Glomerular visceral epithelial cell (primary cell): ENCODE data around the gene DNER.

Experiments used
- DNase-seq: peaks from one replicate; pipeline ENCODE4 v3.0.0-alpha.2; 2016; ENCODE audit errors: extremely low spot score

Gene DNER

DNA sequence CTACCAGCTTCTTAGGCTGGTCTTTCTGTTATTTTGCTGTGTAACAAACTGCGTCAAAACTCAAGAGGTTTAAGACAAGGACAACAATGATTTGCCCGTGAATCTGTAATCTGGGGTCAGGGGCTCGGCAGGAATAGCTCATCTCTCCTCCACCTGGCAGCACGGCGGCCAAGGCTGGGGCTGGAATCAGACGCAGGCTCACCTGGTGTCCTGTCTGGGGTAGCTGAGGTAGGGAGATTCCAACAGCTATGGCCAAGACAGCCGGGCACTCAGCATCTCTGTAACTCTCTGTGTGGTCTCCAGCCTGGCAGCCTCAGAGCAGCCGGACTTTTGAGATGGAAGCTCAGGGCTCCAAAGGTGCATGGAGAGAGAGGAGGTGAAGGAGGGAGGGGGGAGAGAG is 42.3 kb downstream of the DNER start:
- DNase-seq = no peak

DNA sequence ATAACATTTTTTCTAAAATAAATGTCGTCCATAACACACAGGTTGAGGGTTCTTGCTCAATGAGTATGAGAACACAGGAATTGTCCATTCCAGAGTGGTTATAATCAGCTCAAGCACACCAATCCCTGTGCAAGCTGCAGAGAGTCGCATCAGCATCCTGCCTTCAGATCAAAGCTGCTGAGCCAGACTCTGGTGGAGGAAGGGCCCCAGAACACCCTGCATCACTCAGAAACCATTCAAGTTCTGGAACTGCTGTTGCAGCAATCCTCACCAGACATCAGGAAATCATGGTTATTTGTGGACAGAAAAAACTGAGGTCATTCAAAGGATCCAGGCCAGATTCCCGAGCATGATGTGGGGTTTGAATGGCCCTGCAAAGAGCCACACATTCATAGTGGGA is 44.5 kb downstream of the DNER start:
- DNase-seq = no peak

DNA sequence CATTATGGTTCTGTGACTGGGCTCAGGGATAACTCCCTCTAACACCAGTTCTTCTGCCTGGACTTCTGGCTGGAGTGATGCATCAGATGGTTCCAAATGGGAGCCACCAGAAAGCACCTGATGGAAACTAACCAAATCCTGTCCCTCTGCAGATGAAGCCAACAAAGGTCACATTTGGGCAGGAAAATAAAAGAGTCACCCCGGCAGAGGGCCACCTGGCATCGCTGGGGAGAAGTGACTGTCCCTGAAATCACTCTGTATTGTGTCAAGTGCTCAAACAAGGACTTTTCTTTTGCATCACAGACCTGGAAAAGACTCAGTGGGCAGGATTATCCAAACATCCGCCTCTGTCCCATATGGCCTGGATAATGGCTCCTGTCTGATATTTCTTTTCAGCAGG is 47.5 kb downstream of the DNER start:
- no peak for DNase-seq

DNA sequence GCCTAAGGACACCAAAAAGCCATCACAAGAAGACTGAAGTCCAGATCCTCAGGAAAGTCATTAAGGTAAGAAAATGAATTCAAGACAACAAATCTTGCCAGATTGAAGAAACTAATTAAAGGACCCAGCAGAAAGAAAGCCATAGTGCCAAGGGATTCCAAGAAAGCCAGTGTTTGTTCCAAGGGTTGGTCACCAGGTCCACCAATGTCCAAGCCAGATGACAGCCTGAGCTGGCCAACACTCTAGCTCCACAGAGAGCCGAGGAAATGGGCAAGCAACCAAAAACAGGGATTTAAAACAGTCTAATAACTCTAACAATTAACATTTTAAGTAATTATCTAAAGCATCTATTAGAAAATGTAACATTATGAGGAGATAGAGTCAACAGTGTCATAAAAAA is 49.2 kb downstream of the DNER start:
- no peak for DNase-seq

DNA sequence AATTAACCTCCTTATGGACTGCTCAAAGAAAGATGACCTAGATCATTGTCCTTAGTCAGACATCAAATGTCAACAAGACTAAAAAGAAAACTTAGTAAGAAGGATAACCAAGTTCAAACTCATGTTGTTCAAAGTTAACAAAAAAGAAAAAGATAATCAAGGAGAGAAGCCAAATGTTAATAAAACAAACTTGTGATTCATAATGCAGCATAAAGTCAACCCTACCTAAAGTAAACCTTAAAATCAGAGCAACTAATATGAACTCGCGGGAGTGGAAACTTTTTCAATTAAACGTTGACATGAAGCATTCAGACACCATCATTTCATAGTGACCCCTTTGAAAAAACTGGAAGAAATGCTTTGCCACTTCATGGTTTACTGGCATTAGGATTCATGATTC is 52.9 kb downstream of the DNER start:
- DNase-seq = no peak

DNA sequence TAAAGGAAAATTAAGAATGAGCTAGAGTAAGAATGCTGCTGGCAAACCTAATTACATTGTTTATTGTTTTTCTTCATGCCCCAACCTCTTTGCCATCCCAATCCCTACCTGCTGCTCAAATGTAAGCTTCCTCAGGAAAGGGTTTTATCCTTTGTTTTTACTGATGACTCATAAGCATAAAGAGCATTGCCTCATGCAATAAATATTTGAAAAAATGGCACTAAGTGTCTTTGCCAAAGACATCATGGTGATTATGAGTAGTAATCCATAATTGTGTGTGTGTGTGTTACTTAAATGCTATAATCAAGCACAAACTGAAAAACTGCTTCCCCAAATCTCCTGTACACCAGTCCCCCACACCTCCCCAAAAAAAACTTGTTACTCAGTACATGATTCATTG is 53.4 kb downstream of the DNER start:
- DNase-seq = no peak

DNA sequence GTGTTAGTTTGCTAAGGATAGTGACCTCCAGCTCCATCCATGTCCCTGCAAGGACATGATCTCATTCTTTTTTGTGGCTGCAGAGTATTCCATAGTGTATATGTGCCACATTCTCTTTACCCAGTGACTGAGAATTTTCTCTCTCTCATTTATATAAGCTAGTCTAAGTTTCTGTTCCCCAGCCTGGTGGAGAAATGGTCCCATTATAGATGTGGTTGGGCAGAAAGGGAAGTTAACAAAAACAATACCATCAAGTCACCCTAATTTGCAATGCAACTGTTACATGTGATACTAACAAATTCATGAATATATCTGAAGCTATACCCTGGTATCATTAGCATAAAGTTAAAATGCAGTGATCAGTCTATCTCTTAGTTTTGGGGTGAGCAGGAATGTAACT is 54.0 kb downstream of the DNER start:
- no peak for DNase-seq

DNA sequence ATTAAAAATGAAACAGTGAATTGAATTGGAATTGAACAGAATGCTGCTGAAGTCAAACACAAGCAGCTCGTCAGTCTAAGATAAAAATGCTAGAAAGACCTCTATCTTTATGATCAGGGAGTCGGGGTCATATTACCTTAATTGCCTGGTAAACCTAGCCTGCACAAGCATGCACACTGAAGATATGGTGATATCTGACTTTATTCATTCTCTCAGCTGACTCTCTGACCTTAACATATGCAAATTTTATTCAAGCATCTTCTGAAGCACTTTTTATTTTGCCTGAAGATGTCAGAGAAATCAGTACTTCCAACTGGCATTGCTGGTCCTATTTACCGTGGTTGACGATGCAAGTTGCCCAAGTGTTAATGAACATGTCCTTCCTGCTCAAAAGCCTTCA is 56.4 kb downstream of the DNER start:
- DNase-seq = no peak

DNA sequence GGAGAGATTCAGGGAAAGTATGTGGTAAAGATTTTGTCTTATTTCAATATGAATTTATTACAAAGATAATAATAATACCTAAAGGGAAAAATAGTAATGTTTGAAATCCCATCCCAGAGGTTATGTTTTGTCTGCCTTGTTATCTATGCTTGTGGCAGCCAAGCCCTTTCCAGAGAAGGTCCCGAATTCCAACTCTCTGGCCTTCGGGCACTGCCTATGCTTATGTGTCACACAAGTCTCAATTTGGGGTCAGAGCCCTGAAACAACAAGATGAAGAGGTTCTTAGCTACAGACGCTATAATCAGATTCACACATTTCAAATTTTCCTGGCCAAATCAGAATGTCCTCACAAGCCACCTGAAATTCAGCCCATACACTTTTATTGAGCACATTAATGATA is 59.9 kb downstream of the DNER start:
- DNase-seq = no peak

DNA sequence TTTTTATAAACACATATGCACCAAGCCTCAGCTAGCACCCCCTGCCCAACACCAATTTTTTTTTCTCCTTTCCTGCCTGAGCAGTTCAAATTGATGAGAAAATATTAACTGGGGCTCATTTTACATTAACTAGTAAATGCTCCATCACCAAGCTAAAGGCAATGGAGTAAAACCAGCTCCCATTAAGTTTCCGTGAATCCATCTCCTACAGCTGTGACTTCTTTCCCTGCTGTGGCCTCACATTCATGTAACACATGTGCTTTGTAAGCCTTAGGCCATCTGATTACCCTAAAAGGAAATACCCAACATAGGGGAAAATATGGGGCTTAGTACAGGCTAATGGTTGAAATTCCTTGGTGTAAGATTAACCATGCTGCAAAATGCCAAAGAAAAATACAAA is 60.8 kb downstream of the DNER start:
- DNase-seq = peak; percentile 11

DNA sequence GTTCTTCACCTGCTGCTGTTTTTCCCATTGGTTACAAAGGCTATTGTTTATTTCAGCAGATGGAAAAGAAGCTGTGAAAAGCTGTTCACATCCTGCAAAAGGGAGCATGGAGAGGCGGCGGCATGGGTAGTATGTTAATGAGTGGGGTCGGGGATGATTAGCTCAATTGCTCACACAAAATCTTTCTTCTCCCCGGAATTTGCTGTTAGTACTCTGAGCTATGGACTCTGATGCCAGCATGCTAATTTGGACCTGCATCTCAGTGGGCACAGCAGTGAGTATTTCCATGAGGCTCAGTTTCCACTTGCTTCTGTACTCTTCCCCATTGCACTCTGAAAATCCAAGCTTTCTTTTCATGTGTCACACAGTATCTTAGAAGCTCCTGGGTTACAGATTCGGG is 61.6 kb downstream of the DNER start:
- no peak for DNase-seq

DNA sequence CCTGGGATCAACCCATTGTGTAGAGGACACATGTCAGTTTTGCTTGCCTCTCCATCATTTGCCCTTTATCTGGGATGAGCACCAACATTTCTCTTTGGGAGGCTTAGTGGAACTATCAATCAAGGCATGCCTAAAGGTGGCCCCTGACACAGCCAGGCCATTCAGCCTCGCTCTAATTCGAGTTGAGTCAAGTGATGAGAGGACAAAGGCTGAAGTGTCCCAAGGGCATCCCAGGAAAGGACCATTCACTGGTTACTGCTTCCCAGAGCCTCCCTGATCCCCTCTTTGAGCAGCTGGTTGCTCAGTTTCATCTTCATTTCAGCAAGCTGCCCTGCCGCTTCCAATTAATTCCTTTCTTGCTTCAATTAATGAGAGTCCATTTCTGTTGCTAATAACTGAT is 63.5 kb downstream of the DNER start:
- DNase-seq = no peak

DNA sequence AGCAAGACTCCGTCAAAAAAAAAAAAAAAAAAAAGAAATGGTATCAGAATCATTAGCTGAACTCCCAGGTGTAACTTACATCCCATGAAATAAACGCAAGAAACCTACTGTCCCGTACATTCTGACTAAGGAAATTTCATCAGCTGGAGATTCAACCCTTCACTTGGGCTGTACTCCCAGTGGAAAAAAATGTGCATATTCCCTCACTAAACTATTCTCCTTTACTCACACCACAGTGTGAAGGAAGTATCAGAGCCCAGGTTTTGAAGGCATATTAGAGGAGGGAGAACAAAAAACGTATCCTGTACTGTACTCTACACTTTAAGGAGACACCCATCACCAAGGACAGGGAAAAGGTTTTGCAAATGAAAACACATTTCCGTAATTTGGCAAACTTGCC is 64.3 kb downstream of the DNER start:
- no peak for DNase-seq

DNA sequence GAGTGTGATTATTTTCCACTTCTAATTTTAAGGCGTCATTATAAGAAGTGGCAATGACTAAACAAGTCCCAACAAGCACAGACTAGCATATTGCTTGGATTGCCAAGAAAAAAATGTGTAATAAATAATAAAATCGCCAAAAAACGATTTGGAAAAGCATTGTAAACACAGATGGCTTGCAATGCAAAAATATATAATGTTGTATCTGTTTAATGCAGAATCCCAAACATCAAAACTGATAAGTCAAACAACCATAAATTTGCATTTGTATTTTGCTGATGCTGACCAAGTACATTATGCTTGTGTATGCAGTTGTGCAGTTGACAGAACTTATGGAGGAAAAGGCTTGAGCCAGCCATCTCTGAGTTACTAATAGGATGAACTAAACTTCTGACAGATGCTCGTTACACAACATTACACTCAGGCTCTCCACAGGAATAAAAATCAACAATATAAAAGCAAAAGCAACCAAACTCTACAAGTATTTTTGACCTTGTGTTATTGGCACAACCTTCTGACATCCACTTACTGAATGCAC is 68.1 kb downstream of the DNER start:
- DNase-seq = no peak

DNA sequence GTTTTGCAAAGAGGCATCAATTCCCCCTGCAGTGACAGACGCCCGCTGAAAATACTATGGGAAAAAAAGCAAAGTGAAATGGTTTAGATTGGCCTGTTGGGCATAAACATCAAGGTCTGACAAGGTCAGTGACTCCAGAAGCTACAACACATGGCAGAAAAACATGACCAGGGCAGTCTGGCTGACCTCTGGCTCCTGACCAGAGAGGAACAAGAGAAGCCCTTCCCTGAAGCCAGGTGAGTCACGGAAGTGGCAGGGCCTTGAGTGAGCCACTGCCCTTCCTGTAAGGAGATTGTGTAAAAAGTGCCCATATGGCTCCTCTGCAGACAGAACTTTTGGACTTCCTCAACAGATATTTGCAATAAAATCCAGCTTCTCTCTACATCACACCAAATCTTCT is 72.0 kb downstream of the DNER start:
- no peak for DNase-seq

DNA sequence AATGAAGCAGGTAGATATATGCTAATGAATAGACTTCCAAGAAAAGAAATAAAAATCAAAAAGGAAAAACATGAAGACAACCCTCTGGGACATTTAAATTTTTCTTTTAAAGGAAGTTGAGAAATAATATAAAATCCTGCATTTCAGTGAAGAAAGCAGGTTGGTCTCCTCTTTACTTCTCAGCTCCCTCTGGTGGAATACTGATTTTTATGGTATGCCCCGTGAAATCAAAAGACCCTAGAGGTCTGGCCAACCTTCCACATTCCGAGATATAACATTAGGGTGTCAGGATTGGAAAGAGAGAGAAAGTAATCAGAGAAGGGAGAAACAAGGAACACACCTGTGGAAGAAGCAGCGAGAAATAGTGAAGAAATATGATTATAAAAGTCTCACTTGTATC is 72.7 kb downstream of the DNER start:
- DNase-seq = no peak

DNA sequence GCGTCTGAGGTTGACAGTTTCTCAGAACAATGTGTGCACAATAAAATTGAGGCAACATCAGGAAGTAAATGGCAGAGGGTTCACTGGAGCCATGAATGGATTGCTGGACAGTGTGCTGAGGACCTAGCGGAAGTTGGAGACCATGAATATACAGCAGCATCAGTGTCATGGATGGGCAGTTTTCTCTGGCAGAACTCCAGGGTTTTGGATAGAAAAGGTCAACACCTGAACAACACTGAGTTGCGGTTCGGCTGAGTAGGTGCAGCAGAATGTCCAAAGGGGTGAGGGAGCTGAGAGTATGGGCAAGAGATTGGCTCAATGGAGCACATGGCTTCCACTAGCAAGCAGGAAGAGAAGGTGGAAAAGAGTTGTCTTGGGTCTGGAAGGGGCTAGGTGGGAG is 73.7 kb downstream of the DNER start:
- DNase-seq = no peak

DNA sequence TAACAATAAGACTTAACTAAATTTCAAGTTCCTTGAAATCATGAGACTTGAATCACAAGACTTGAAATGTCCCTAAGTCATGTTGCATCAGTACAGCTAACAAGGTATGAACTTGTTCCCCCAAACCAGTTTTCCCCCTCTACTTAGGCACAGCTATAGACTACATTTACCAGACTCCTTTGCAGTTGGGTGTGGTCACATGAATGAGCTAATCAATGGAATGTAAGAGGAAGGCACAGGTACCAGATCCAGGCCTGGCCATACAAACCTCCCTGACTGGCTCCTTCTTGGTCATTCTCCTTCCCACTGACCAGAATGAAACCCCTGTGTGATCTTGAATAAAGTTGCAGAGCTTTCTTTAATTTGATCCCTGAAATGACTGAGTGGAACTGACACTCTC is 77.8 kb downstream of the DNER start:
- no peak for DNase-seq

DNA sequence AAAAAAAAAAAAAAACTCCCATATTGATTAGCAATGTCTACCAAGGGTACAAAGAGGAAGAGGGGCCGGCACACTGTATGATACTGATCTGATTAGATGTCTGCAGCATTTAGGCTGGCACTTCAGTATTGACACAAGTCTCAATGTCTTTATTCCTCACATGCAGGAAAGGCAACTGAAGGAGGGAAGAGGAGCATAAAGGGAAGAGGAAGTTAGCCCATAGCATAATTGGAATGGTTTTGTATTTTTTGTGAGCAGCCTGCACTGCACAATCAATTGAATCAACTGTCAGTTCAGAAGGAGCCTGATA is 79.0 kb downstream of the DNER start:
- no peak for DNase-seq

DNA sequence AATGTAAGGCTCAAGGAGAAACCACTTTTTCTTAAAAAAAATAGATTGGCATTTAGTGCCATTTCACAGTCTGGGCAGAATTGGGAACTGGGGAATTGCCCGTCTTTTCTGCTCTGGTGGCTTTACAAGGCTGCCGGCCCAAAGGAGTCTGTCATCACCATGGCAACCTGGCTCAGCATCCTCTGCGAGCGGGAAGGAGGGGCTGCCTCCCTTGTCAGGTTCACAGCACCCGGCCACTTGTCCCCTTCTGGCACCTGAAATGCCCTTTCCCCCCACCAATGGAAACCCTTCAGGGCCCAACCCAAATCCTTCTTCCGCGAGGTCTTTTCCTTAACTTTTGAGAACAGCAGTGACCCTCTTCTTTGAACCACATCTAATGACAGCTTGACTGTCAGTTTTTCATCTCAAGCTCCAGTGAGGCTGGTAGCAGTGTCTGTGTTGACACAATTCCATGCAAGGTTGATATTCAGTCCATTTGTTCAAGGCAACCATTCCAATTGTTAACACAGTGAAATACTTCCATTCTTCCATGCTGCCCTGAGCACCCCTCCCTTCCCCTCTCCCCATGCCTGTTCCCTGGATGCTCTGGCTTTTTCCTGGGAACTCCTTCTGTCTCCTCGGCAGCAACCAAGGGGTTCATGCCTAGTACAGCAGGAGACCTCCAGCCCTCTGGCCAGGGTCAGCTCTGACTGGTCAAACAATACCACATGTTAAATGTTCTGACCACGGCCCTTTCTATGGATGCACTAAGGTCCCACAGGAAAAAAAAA is 79.6 kb downstream of the DNER start:
- no peak for DNase-seq

DNA sequence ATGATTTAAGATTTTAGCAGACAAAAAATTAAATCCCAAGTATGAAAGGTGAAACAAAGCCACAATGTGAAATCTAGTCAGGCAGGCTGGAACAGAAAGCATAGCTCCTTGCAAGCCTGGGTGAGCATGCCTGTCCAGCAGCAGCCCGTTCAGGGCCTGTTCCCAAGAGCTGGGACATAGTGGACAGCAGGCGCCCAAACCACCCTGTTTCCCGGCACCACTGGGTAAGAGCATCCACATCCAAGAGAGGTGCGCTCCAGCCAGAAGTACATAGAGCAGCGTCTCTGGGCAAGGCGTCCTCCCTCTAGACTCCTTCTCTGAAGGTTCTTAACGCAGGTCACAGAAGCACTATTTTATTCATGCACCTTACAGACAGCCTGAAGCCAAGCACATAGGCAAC is 80.8 kb downstream of the DNER start:
- DNase-seq = no peak

DNA sequence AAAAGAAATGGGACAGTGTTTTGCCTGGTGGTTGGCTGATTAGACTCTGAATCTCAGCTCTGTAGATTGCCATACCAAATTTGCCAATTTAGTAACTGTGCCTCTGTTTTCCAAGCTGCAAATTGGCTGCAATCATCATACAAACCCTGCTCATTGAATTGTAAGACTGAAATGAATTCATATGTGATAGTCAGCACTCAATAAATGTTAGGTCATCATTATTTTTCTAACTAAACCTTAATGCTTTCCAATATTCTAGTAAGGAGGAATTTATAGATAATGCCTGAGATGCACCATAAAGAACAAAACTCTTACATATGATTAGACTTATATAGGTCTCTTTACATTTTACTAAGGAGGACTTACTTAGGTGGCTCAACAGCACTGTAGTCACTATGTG is 85.3 kb downstream of the DNER start:
- no peak for DNase-seq

DNA sequence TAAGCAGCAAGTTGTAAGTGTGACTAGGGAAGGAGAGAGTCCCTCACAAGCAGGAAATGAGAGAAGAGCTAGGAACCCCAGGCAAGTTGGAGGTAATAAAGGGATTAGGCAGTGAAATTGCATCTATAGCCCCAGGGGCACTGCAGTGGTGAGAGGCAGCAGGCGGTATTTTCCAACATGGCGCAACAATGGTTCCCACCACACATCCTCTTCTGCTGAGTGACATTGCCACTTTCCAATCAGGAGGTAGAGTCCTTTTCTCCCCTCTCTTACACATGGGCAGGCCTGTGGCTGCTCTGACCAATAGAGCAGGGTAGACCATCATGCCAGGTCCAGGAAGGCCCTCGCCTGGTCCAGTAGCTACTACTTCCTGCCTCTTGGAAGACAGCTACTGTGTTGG is 86.6 kb downstream of the DNER start:
- no peak for DNase-seq
